Hepatocyte (in vitro differentiated cells): ENCODE data around the gene PTPRT. TPM values are rescaled to one million over a fixed set of nuclear protein-coding genes. Genes with fewer than 3 reads are reported as not detected.

Source experiments
- DNase-seq: peaks from one replicate; pipeline ENCODE4 v3.0.0-alpha.2; 2016; ENCODE audit warnings: low spot score
- H2AFZ ChIP-seq: fragments of 200-600 bp; sonication (generic); 2 replicates; pipeline ENCODE4 v1.6.0; 2016; ENCODE audit warnings: antibody characterized with exemption, mild to moderate bottlenecking
- H3K27ac ChIP-seq: fragments of 200-600 bp; sonication (generic); 2 replicates; pipeline ENCODE4 v1.5.1; 2016; ENCODE audit warnings: mild to moderate bottlenecking
- H3K27me3 ChIP-seq: fragments of 200-600 bp; sonication (generic); 2 replicates; pipeline ENCODE4 v1.6.1; 2016
- H3K36me3 ChIP-seq: fragments of 200-600 bp; sonication (generic); replicated peaks from 2 replicates; pipeline ENCODE4 v1.5.1; 2016; ENCODE audit warnings: low read depth; ENCODE audit not compliant: insufficient read depth
- H3K4me1 ChIP-seq: fragments of 200-600 bp; sonication (generic); 2 replicates; pipeline ENCODE4 v1.5.1; 2016; ENCODE audit warnings: mild to moderate bottlenecking, moderate library complexity; ENCODE audit not compliant: insufficient read depth
- H3K4me2 ChIP-seq: fragments of 200-600 bp; sonication (generic); 2 replicates; pipeline ENCODE4 v1.6.0; 2016
- H3K4me3 ChIP-seq: fragments of 200-600 bp; sonication (generic); 2 replicates; pipeline ENCODE4 v1.5.1; 2016; ENCODE audit warnings: mild to moderate bottlenecking
- H3K79me2 ChIP-seq: fragments of 200-600 bp; sonication (generic); 2 replicates; pipeline ENCODE4 v1.6.0; 2017; ENCODE audit warnings: mild to moderate bottlenecking
- H3K9me2 ChIP-seq: fragments of 200-600 bp; sonication (generic); replicated peaks from 2 replicates; pipeline ENCODE4 v1.6.0; 2017; ENCODE audit warnings: mild to moderate bottlenecking; ENCODE audit not compliant: insufficient read depth
- H3K9me3 ChIP-seq: fragments of 200-600 bp; sonication (generic); 2 replicates; pipeline ENCODE4 v1.5.1; 2016; ENCODE audit warnings: low read depth, mild to moderate bottlenecking
- H4K20me1 ChIP-seq: fragments of 200-600 bp; sonication (generic); 2 replicates; pipeline ENCODE4 v1.6.0; 2016; ENCODE audit warnings: mild to moderate bottlenecking; ENCODE audit not compliant: insufficient read depth, poor library complexity, severe bottlenecking
- CTCF ChIP-seq: fragments of 200-600 bp; sonication (generic); IDR thresholded peaks from 2 replicates; pipeline ENCODE4 v1.5.1; 2016; ENCODE audit warnings: antibody characterized with exemption, mild to moderate bottlenecking; ENCODE audit not compliant: poor library complexity
- EZH2 ChIP-seq: fragments of 200-600 bp; sonication (generic); IDR thresholded peaks from 2 replicates; pipeline ENCODE4 v1.6.1; 2016; ENCODE audit warnings: antibody characterized with exemption, mild to moderate bottlenecking, borderline replicate concordance
- EZH2phosphoT487 ChIP-seq: fragments of 200-600 bp; sonication (generic); IDR thresholded peaks from one replicate; pipeline ENCODE4 v1.6.1; 2018; ENCODE audit warnings: antibody characterized with exemption, mild to moderate bottlenecking, low read depth, moderate library complexity; ENCODE audit not compliant: unreplicated experiment, severe bottlenecking
- WGBS: methylation state at CpG from one replicate; pipeline ENCODE4 v1.1.6; 2016; ENCODE audit warnings: low lambda C conversion rate; ENCODE audit errors: missing lambda C conversion rate; 5-methylcytosine and 5-hydroxymethylcytosine counted together
- polyA plus RNA-seq: library from polyadenylated mRNA; unstranded; fragments of >200 nt; fragmentation: Nextera tagmentation; extraction: Ambion mirVana; gene quantifications from 2 replicates; pipeline ENCODE4 v1.2.1, GENCODE V29; 2016
- total RNA-seq: library from RNA; depleted of rRNA; stranded (reverse); fragments of >200 nt; gene quantifications from 2 replicates; pipeline ENCODE4 v1.2.3, GENCODE V29; 2014

PTPRT gene
- total and polyA plus RNA-seq, 2 experiments from 2014 or later, result 0.47 to 0.83 TPM

GRCh38 chr20:42635699-42636411 lies 553.9 kb downstream of the PTPRT start:
- DNase-seq, result no peak
- no peaks in the 10 kb centered on the region for H3K36me3 ChIP-seq
- WGBS, result 69% methylated on average over 6 of the region's 6 CpGs

GRCh38 chr20:42634156-42634555 lies 555.5 kb downstream of the PTPRT start:
- DNase-seq, result no peak

More at GRCh38 chr20:42635699-42636411, 553.9 kb downstream of the PTPRT start:
- Histone ChIP-seq H3K27ac (peak overlapping the region; percentile 20), H3K4me1 (no peaks in the 10 kb centered on the region), H4K20me1 (no peaks in the 10 kb centered on the region), H2AFZ (no peak overlapping the region), H3K9me3 (no peaks in the 10 kb centered on the region), H3K27me3 (no peaks in the 10 kb centered on the region), H3K4me2 (no peak overlapping the region), H3K9me2 (no peaks in the 10 kb centered on the region), H3K79me2 (no peaks in the 10 kb centered on the region), H3K4me3 (no peak overlapping the region)
- TF ChIP-seq EZH2 (no peak), EZH2phosphoT487 (no peak), CTCF (no peak)

GRCh38 chr20:42628683-42629082 lies 561.0 kb downstream of the PTPRT start:
- Histone ChIP-seq H2AFZ (no peak overlapping the region), H3K4me1 (no peaks in the 10 kb centered on the region), H3K4me3 (no peak overlapping the region), H4K20me1 (no peaks in the 10 kb centered on the region), H3K27me3 (no peaks in the 10 kb centered on the region), H3K27ac (no peak overlapping the region), H3K36me3 (no peaks in the 10 kb centered on the region), H3K4me2 (no peak overlapping the region), H3K9me2 (no peaks in the 10 kb centered on the region), H3K79me2 (no peaks in the 10 kb centered on the region), H3K9me3 (no peaks in the 10 kb centered on the region)
- 83% methylated on average over 1 of the region's 1 CpG for WGBS
- DNase-seq, result no peak
- no peak for TF ChIP-seq EZH2
- no peak for TF ChIP-seq CTCF

More at GRCh38 chr20:42634156-42634555, 555.5 kb downstream of the PTPRT start:
- Histone ChIP-seq H3K4me2 (no peak overlapping the region), H3K9me3 (no peaks in the 10 kb centered on the region), H2AFZ (no peak overlapping the region), H4K20me1 (no peaks in the 10 kb centered on the region), H3K27ac (no peak overlapping the region), H3K36me3 (no peaks in the 10 kb centered on the region), H3K4me3 (no peak overlapping the region), H3K27me3 (no peaks in the 10 kb centered on the region), H3K9me2 (no peaks in the 10 kb centered on the region), H3K4me1 (no peaks in the 10 kb centered on the region), H3K79me2 (no peaks in the 10 kb centered on the region)
- TF ChIP-seq EZH2phosphoT487, result no peak
- TF ChIP-seq EZH2, result no peak
- TF ChIP-seq CTCF, result no peak
- 95% methylated on average over 2 of the region's 2 CpGs for WGBS

- Histone ChIP-seq H3K4me2 (no peak overlapping the region), H4K20me1 (no peaks in the 10 kb centered on the region), H3K79me2 (no peaks in the 10 kb centered on the region), H3K9me3 (no peaks in the 10 kb centered on the region), H3K4me1 (no peaks in the 10 kb centered on the region), H3K27ac (no peak overlapping the region), H3K9me2 (no peaks in the 10 kb centered on the region), H3K27me3 (no peaks in the 10 kb centered on the region), H3K36me3 (no peaks in the 10 kb centered on the region), H3K4me3 (no peak overlapping the region), H2AFZ (no peak overlapping the region)
- WGBS, result 72% methylated on average over 3 of the region's 3 CpGs
- no peak for DNase-seq
- no peak for TF ChIP-seq CTCF
- TF ChIP-seq EZH2phosphoT487, result no peak
- no peak for TF ChIP-seq EZH2
Measured at GRCh38 chr20:42613076-42613475, 576.6 kb downstream of the PTPRT start.
